Left lobe of liver (tissue), 2 donors: ENCODE results near the gene CCT7. TPM values are rescaled to one million over a fixed set of nuclear protein-coding genes. Genes with fewer than 3 reads are reported as not detected.

Source experiments
- ATAC-seq: fragments of 200-7000 bp; cut with Tn5 transposase; one replicate; pipeline ENCODE4 v1.9.1; 2020; ENCODE audit warnings: mild to moderate bottlenecking, moderate library complexity
- DNase-seq: peaks from one replicate; pipeline ENCODE4 v3.0.0-alpha.2; 2020; ENCODE audit warnings: low spot score
- total RNA-seq: library from RNA; stranded (reverse); gene quantifications from one replicate; pipeline ENCODE4 v1.2.1, GENCODE V29; 2021
- donor health status: DM: no; HTN: no; CAD: no; lungs with moderate emphysema.
- donor health status: DM: no; HTN: yes; CAD: no.

The CCT7 gene
- total RNA-seq, 1 donor from 2014 or later, result 93.7 TPM

- DNase-seq, result no peak
- ATAC-seq, result peak; percentile 60
These were observed 8.4 kb upstream of the CCT7 start for GRCh38 chr2:73225513-73226360.

- DNase-seq, result no peak
- no peak for ATAC-seq
These were observed 7.0 kb upstream of the CCT7 start for GRCh38 chr2:73227086-73227485.

- ATAC-seq, result no peak
- DNase-seq, result no peak
These were observed 5.5 kb upstream of the CCT7 start for GRCh38 chr2:73228631-73229030.

- ATAC-seq, result no peak
- DNase-seq, result no peak
These were observed 1.5 kb upstream of the CCT7 start for GRCh38 chr2:73232403-73233153.

DNA sequence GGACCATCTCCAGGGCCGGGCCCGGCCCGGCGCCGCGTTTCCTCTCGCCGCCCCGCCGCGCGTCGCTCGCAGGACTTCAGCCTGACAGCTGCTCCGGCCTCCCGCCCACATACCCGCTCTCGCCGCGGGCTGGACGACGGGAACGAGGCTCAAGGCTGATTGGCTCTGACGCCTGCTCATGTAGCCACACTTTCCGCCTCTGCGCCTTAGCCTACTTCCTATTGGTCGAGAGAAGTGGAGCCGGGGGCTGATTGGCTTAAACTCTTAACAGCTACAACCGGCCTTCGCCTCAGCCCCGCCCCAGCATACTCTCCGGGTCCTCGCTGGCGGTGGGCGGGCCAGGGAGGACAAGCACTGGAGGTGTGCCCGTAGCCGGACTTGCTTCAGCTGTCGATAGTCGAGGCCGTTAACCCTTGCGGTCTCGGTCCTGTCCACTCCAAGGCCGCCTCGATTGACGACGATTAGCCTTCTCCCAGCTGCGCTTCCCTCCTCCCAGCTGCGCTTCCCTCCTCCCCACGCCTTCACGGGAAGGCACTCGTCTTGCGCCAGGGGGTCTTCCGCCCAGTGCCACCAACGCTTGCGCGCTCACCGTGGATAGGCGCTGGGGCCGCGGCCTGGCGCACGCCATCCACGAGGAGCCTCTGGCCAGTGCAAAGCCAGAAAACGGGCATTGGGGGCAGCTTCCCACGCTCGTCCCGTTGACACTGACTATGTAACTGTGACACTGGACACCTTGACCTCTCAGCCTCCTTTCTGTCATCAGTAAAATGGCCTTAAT is 765 bp upstream of the CCT7 start, which contains the start of gene PRADC1:
PRADC1 (minus strand) TSS at position 86 of the 778 bp plus-strand sequence; CDS start at position 7, 79 bp downstream.
- ATAC-seq, result peak; percentile 87
- peak; percentile 100 for DNase-seq

DNA sequence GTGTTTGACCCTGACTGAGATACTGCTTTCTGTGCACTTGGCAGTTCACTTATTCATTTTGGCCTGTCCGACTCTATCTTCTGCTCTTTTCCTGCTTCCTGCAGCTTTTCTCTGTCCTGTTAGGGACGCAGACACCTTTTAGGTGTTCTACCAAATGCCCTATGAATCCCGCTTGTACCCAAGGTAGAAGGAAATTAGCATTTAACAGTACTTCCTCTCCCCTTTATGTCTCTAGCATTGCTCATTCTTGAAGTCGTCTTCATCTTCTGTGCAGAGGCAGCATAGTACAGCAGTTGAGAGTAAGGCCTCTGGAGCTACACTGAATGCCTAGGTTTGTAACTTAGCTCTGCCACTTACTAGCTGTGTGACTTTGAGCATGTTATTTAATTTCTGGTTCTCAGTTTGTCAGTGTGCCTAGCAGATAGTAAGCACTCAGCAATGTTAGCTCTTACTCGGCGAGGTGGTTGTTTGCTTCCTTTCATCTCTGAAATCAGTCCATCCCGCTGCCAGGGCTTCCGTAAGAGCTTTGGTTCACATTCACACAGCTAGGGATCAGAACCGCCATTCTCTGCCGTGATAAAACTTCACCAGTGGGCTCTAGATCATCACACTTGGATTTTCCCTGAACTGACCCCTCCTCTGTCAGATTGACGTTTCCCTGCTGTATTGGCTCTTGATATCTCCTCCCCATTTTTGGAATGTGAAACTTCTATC is 1.4 kb downstream of the CCT7 start:
- DNase-seq (no peak), ATAC-seq (no peak)

GRCh38 chr2:73237168-73237567 is 3.1 kb downstream of the CCT7 start:
- DNase-seq, result no peak
- no peak for ATAC-seq

- ATAC-seq (no peak), DNase-seq (no peak)
These were observed 4.0 kb downstream of the CCT7 start for GRCh38 chr2:73238149-73238548.

- no peak for DNase-seq
- ATAC-seq, result no peak
These were observed 4.9 kb downstream of the CCT7 start for GRCh38 chr2:73238976-73239375.

- no peak for ATAC-seq
- no peak for DNase-seq
These were observed 5.7 kb downstream of the CCT7 start for GRCh38 chr2:73239776-73240175.

DNA sequence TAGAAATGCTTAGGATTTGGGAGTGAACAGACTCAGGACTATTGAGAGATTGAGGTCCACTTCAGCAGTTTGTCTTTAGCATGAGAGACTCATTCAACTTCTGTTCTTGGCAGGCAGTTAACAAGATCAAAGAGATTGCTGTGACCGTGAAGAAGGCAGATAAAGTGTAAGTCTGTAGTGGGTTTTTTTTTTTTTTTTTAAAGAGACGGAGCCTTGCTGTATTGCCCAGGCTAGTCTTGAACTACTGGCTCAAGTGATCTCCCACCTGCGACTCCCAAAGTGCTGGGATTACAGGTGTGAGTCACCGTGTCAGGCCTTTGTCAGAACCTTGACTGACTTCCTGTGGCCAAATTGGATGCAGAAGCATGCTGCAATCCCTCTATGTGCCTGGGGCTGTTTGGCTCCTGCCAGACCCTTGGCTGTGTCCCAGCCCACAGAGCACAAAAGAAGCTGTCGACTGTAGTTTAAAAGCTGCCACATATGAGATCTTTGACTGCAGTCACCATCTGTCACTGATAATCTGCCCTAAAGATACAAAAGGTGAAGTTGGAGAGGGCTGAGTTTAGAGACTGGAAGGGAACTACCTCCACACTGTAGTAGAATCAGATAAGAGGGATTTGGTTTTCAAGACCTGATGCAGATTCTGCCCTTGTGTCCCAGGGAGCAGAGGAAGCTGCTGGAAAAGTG is 9.9 kb downstream of the CCT7 start:
- DNase-seq (no peak), ATAC-seq (no peak)

DNA sequence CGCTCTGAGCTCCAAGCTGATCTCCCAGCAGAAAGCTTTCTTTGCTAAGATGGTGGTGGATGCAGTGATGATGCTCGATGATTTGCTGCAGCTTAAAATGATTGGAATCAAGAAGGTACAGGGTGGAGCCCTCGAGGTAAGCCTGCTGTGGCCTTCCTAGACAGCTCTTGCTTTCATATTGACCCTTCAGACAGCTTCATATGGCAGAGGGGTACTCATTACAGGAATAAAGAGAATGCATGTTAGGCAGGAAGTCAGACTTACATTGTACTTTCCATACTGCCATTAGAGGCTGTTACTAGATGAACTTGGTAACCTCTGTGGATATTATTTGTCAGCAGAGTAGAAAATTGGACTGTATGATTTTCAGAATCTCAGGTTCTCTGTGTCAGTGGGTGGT is 10.5 kb downstream of the CCT7 start:
- no peak for ATAC-seq
- DNase-seq, result no peak

- DNase-seq, result no peak
- ATAC-seq, result no peak
These were observed 12.7 kb downstream of the CCT7 start for GRCh38 chr2:73246850-73247249.

GRCh38 chr2:73249636-73250035 is 15.5 kb downstream of the CCT7 start:
- ATAC-seq (no peak), DNase-seq (no peak)

- no peak for ATAC-seq
- no peak for DNase-seq
These were observed 17.1 kb downstream of the CCT7 start for GRCh38 chr2:73250872-73251846.

- ATAC-seq, result no peak
- DNase-seq, result no peak
These were observed 18.3 kb downstream of the CCT7 start for GRCh38 chr2:73252238-73253027.

DNA sequence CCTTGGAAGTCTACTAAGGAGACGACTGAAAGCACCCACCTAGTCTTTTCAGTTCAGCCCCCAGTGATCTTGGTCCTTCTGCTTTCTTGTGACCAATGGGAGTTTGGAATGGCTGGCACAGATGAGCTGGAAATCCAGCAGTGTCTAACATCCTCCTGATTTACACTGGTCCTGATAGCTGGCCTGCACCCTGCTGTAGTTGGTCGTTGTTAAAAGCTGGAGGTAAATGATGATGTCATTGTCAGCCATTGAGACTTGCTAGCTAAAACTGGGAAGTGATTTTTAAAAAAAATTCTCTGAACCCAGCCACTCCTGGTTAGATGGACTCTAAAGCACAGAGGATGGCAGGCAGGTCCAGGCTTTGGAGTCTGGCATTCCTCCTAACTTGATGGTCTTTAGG is 19.3 kb downstream of the CCT7 start:
- no peak for ATAC-seq
- no peak for DNase-seq

- ATAC-seq, result no peak
These were observed 19.8 kb downstream of the CCT7 start for GRCh38 chr2:73253901-73254300.

More at GRCh38 chr2:73253901-73254300, 19.8 kb downstream of the CCT7 start:
- no peak for DNase-seq
